Right forelimb (tissue), 1 donor: ENCODE data around the gene TUNAR.
"Not testable (repeated sequence)": the region's sequence is repeated elsewhere in the genome, so short reads cannot be mapped to it uniquely, and the experiment has no call there.

Experiments used
- DNase-seq: peaks from one replicate; pipeline ENCODE4 v3.0.0-alpha.2; 2018

TUNAR gene

GRCh38 chr14:95920769-95921438, 44.3 kb downstream of the TUNAR start:
- no peak for DNase-seq

GRCh38 chr14:95922080-95922479, 45.4 kb downstream of the TUNAR start:
- no peak for DNase-seq

- DNase-seq: no peak
Observed at GRCh38 chr14:95928751-95929150, 52.1 kb downstream of the TUNAR start.

- DNase-seq: no peak
Observed at GRCh38 chr14:95931384-95931783, 54.8 kb downstream of the TUNAR start.

GRCh38 chr14:95935228-95935822, 58.7 kb downstream of the TUNAR start:
- DNase-seq: no peak

GRCh38 chr14:95936041-95936440, 59.4 kb downstream of the TUNAR start:
- no peak for DNase-seq

GRCh38 chr14:95939335-95939734, 62.7 kb downstream of the TUNAR start:
- DNase-seq: no peak

GRCh38 chr14:95941897-95942296, 65.3 kb downstream of the TUNAR start:
- no peak for DNase-seq

GRCh38 chr14:95943699-95944098, 67.1 kb downstream of the TUNAR start:
- DNase-seq: no peak

- DNase-seq: no peak
Observed at GRCh38 chr14:95944462-95944861, 67.8 kb downstream of the TUNAR start.

GRCh38 chr14:95946867-95947266, 70.2 kb downstream of the TUNAR start:
- DNase-seq: no peak

- no peak for DNase-seq
Observed at GRCh38 chr14:95948558-95948981, 71.9 kb downstream of the TUNAR start.

- DNase-seq: no peak
Observed at GRCh38 chr14:95951359-95951758, 74.7 kb downstream of the TUNAR start.

- DNase-seq: no peak
Observed at GRCh38 chr14:95953111-95953724, 76.6 kb downstream of the TUNAR start.

GRCh38 chr14:95956601-95957460, 80.2 kb downstream of the TUNAR start:
- DNase-seq: no peak

- DNase-seq: no peak
Observed at GRCh38 chr14:95958105-95958504, 81.5 kb downstream of the TUNAR start.

GRCh38 chr14:95959317-95959716, 82.7 kb downstream of the TUNAR start:
- no peak for DNase-seq

- no peak for DNase-seq
Observed at GRCh38 chr14:95961481-95961880, 84.8 kb downstream of the TUNAR start.

- no peak for DNase-seq
Observed at GRCh38 chr14:95964901-95965300, 88.3 kb downstream of the TUNAR start.

- not testable (repeated sequence) for DNase-seq
Observed at GRCh38 chr14:95968048-95968447, 91.4 kb downstream of the TUNAR start.
